ENCODE data around the gene KCNMA1. TPM values are rescaled to one million over a fixed set of nuclear protein-coding genes. Genes with fewer than 3 reads are reported as not detected.

Gene KCNMA1
- total RNA-seq, 1 donor from 2014 or later = 6.7 TPM

DNA sequence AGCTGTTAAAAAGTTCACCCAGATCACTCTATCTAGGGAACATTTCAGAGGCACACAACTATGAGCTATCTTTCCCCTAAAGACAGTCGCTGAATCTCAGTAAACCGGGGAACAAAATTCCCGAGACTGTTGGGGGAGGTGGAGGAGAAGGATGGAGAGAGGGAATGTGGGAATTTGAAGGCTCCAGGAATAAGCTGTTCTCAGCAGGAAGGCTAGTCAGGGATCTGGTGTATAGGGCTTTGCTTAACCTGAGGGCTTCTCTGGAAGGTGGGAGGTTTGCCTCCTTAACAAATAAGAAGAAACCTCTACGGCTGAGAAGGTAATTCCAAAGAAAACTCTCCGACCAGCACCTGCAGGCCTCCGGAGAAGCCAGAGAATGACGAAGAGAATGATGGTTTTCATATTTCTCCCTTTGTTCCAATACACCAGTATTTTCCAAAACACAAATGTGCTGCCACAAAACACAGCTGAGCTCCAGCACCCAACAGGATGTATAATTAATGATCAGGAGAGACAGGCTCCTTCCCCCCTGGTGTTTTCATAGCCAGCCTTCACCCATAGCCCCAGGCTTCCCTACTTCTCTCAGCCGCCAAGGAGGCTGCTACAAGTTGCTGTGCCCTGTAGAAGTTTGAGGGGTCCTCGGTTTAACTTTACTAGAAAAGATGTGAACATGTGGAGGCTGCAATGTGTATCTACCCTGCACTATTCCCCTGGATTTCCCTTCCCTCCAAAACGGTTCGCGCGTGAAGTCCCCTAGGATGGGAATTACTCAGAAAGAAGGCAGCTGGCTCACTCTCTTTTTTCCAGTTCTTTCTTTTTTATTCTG is 2.0 kb downstream of the KCNMA1 start:
- no peak for DNase-seq (ENCODE audit: extremely low read depth, low read depth, low spot score)

DNA sequence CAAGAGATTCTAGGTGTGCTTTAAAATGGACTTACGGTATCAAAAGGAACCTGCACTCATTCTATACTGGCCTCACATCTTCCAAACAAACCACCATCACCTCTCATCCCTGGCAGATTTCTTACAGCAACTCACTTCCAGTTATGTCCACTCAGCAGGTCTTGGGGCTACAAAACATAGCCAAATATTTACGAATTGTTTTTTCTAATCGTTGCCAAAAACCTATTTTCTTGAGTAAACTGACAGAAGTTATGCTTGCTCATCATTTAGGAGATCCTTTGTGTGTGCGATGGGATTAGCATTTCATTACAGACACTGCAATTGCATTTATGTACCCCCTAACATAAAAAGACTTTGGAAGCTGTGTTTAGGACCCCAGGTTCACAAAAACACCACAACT is 2.7 kb downstream of the KCNMA1 start:
- no peak for DNase-seq (ENCODE audit: extremely low read depth, low read depth, low spot score)

DNA sequence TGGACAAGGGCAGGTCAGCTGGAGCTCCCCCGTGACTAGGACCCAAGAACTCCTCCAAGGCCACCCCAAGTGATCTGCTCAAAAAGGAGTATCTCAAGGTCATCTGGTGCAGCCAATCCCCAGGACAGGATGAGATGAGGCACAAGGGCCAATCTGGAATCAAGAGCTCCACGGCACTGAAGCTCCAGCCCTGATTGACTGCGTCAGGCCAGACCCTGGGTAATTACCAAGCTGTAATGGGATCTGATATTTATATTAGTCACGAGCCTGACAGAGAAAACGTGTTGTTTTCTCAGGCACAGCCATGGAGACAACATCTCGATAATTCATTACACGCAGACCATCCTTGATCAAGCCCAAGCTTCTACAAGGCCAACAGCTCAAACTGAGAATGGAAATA is 4.2 kb downstream of the KCNMA1 start:
- no peak for DNase-seq (ENCODE audit: extremely low read depth, low read depth, low spot score)

DNA sequence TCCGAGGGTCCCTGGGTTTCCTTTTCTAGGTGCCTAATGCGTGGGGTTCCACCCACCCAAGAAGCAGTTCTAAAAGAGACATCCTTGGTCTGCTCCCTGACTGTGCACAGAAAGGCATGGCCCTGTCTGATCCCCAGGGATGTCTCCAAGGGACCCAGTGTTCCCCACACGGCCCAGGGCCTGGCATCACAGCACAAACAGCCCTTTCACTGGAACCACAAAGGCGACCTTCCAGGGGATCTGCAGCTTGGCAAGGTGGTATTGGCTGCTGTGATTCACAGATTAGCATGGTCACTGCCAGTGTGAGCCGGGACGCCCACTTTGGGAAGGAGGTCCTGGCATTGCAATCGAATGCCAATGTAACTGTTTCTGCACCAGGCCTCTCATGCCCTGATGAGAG is 6.4 kb downstream of the KCNMA1 start:
- DNase-seq (ENCODE audit: extremely low read depth, low read depth, low spot score) = no peak

DNA sequence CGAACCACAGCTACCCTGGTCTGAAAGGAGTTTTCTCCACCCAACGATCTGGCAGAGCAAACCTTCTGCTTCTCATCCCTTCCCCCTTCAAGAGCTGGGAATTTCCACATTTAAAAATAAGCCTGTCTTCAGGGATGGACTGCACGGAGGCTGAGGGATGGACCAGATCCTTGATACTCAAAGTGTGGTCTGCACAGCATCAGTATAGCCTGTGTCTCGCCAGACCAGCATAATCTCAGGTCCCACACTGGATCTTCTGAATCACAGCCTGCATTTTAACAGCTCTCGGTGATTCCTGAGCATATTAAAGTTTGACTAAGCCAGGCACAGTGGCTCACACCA is 7.1 kb downstream of the KCNMA1 start:
- no peak for DNase-seq (ENCODE audit: extremely low read depth, low read depth, low spot score)

DNA sequence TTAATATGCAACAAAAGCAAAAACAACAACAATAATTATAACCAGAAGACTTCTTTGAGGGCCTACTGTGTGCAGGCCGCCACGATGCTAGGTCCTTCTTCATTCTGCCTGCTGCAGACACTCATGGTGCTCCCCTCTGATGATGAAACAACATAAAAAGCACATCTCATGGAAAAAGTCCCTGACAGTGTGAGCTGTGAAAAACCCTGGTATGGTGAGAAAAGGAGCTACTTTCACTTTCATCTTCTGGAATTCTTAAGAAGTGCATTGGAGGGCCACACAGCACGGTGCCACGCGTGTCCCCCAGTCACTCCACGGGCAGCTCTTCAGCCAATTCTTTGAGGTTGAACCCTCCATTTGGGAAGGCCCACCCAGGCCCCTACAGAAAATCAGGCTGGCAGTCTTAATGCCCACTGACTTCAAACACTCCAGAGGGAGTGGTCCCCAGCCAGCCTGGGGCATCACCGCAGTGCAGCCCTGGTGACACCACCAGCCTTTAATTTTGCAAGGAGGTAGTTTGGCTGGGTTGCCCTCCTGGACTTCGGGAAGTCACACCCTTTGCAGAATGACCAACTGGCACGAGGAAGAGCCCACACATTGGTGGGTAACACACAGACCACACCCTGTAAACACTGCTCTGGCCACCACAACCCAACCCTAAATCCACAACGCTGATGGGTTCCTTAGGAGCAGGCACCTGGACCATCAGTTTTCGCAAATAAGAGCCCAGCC is 7.7 kb downstream of the KCNMA1 start:
- no peak for DNase-seq (ENCODE audit: extremely low read depth, low read depth, low spot score)

DNA sequence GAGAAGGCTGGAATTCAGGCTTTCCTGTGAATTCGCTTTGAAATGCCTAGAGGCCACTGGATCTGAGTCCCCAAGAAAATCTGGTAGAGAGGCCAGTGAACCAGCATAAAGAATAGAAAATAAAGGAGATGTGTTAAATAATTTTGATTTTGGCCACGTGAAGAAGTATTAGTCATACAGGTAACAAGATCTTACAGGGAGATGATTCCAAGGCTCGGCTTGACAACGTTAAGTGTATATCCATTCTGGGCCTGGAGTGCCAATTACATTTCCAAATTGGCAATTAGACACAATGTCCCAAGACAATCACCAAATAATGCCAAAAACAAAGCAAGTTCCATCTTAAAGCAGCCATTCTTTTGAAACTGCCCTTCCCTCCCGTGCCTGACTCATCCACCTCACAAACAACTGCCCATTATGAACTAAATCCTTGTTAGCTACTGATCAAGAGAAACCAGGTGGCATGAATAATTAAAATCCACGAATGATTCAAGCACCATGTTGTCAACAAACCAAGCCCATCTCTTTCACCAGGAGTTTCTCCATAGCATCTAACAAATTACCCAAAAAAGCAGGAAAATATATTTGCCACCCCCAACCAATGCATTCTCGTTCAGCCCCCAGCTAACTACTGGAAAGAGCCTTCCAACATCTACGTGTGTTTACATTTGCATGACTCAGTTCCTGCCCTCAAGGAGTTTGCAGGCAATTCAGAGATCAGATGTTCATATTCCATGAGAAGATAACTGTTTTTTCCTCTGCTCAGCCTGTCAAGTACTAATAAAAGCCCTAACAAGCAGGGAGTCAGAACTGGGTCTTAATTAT is 8.5 kb downstream of the KCNMA1 start:
- DNase-seq (ENCODE audit: extremely low read depth, low read depth, low spot score) = no peak

DNA sequence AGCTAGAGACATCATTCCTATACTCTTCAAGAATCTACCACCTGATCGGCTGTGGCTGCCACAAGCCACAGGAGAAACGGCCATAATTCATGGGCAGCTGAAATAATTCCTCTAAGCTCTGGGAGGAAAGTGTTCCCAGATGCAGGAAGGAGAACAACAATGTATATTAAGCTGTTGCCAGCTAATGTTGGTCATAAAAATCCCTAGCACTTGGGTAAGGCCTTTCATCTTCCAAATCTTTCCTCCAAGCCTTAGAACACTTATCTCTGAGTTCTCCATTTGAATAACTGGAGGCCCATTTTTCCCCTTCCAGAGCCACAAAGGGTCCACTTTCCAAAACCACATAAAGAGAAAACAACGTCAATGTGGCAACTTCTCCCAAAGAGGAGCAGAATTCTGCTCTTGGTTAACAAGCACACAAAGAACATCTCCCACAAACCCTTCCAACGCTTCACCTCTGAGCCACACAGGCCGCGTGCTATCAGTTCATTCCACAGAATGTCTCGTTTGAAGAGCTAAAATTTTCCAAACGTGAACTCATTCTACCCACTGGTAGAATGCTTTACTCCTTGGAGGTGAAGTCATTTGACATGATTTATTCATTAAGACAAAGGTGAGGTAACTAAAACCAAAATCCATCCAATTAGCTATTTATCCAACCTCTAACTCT is 11.2 kb downstream of the KCNMA1 start:
- DNase-seq (ENCODE audit: extremely low read depth, low read depth, low spot score) = no peak

DNA sequence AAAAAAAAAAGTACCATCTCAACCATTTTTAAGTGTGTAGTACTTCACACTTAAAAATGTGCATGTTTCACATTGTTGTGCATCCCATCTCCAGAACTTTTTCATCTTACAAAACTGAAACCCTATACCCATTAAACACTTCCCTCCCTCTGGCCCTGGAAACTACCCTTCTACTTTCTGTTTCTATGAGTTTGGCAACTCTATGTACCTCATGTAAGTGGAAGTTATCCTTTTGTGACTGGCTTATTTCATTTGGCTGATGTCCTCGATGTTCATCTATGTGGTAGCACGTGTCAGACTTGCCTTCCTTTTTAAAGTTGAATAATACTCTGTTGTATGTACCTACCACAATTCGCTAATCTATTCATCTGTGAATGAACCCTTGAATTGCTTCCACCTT is 12.2 kb downstream of the KCNMA1 start:
- DNase-seq (ENCODE audit: extremely low read depth, low read depth, low spot score) = no peak

DNA sequence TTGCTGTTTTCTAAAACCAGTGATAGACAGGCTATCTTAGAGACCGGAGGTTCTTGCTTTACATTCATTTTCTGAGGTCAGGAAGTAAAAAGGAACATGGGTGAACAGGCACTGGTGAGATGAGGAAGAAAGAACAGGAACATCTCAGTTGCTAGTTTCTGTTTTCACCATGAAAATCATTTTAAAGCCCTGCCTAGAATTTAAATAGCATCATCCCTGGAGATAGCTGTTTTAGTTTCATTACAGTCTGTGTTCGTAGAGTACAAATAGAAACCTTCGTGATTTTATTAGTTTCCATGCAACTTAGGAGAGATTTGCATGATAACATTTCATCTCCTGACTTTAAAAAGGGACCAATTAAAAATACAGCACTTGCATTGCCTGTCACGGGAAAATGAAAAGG is 14.7 kb downstream of the KCNMA1 start:
- DNase-seq (ENCODE audit: extremely low read depth, low read depth, low spot score) = no peak

DNA sequence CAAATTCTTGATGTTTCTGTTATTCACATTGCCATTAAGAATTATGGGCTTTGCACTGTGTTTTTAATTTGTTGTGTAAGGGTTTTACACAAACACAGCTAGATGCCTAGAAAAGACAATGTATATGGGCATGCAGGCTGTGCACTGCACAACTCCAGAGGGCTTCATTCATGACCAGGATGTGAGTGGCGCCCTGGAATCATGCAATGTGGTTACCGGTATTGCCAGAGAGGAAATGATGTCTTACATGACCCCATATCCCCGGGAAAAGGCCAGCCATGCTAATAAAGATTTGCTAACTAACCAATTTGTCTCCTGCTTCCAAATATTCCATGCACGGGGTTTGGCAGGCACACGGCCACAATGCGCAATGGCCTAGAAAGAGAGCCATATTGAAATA is 16.9 kb downstream of the KCNMA1 start:
- no peak for DNase-seq (ENCODE audit: extremely low read depth, low read depth, low spot score)

DNA sequence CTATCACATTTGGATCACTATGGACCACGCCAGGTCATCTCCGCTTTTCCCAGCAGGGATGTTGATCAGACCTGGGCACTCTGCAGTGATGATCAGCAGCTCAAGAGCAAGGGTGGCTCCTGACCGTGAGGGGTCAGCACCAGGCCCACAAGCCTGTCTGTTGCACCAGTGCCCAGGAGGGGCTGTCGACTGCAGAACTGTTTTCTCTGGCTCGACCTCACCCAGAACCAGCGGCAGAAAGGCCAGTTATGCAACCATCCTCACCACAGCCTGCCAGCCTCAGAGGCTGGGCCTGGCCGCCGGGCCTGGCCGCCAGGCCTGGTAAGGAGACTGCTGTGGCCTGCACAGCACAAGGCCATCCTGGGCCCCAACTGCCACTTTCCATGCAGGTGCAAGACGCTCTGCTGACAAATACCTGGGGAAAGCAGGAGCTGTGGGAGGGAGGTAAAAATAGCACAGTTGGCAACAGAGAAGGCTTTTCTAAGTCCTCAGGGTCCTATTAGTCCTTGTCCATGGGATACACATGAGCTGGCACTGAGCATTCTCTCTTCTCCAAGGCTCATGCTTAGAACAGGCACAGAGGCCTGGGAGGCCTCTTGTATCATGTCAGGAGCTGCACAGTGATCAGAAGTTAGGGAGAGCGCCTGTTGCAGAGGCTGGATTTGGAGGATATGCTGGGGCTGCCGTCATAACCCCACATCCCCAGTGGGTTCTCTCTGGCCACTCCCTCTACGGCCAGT is 17.5 kb downstream of the KCNMA1 start:
- DNase-seq (ENCODE audit: extremely low read depth, low read depth, low spot score) = no peak

DNA sequence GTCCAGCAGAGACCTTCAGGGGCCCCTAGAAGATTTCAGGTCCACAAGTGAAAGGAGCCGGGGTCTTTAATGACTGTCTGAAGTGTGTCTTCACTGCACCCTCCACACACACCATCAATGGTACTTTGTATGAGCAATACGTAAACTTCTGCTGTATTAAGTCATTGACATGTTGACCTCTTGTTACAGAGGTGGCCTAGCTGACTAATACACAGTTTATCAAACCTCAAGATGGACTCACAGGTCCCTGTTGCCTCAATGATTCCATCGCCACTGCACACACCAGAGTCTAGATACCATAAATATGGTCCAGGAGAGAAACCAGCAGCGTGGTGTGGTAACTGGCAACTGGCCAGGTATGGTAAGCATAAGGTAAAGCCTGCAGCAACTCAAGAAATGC is 19.5 kb downstream of the KCNMA1 start:
- no peak for DNase-seq (ENCODE audit: extremely low read depth, low read depth, low spot score)

DNA sequence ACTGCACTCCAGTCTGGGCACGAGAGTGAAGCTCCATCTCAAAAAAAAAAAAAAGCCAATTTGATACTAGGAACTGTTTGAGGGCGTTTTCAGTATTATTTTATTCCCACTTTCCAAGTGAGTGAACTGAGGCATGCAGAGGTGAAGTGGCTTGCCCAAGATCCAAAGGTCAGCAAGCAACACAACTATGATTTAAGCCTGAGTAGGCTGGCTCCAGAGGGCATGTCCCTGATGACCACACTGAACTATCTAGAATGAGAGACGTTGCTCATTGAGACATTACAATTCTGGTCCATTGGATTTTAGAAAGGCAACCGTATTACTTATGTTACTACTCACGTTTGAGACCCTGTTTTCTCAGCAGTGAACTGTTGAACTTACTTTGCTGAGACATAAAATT is 20.8 kb downstream of the KCNMA1 start:
- no peak for DNase-seq (ENCODE audit: extremely low read depth, low read depth, low spot score)

DNA sequence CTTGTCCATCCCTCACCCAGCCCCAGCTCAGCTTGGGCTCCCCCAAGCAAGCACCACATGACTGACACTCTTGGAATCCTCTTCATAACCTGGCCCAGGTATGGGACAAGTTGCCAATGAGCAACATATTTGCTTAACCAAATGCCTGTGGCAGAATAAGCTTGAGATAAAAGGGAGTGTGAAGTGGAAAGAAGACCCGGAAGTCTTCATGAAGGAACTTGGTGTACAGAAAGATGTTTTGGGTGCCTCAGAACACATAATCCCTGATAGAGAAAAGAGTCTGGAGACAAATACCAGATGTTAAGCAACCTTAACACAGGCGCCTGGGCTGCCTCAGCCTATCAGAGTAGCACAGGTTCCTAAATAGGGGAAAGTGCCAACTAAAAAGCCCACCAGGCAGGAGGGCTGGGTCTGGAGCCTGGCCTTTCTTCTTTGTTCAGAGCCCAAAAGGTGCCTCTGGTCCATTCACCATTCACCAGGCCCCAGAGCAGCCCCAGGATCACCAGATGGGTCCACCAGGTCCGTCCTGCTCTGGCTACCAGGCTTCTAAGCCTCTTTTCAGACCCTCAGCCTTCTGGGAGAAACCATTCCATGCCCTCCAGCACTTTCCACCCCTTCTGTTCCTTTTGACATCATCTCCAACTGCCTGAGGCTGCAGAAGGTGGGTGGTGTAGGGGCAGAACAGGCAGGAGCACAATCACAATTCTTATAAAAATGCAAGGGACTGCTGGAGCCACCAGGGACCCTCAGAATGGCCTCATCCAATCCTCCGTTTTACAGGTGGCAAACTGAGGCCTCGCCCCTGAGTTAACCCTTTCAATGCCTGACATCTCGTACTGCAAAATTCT is 22.6 kb downstream of the KCNMA1 start:
- no peak for DNase-seq (ENCODE audit: extremely low read depth, low read depth, low spot score)

DNA sequence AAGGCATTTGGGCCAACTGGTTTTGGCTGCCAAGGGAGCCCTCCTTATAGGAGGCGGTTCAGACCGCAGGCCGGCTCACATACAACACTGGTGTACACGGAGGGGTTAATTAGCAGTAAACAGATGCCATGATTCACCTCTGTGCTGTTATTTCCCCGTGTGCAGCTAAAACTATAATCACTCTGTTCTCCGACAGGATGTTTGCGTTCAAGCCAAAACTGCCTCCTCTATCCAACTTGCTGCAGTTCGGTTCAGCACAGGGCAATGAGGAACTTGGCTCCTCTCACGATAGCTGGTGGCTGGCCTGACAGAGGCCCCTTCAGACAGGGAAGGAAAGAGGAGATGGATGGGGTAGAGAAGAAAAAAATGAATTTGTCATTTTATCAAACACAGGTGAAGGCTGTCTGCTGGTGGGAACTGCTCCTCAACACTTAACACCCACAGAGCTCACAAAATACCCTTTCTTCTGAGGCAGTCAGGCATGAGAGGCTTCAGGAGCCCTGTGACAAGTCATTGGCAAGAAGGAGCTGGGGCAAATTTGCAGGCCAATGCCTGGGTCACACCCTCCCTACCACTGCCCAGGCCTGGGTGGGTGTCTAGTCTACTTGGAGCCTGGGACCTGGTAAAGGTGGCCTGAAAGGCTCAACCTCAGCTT is 24.0 kb downstream of the KCNMA1 start:
- DNase-seq (ENCODE audit: extremely low read depth, low read depth, low spot score) = no peak

DNA sequence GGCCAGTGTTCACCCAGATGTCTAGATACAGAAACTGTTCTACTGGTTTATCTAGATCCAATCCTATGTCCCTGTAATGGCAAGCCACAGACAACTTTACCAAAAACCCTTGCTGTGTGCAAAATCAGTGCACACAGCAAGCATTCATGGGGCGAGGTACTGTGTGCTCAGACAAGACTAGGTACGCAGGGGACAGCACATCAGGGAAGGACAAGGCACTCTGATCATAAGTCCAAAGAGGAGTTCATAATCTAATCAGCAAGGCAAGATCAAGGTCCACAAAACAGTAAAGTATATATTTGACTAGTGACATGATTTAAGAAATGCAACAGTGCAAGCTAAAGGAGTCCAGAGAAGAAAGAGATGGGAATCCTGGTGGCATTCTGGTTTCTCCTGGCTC is 25.9 kb downstream of the KCNMA1 start:
- DNase-seq (ENCODE audit: extremely low read depth, low read depth, low spot score) = no peak

DNA sequence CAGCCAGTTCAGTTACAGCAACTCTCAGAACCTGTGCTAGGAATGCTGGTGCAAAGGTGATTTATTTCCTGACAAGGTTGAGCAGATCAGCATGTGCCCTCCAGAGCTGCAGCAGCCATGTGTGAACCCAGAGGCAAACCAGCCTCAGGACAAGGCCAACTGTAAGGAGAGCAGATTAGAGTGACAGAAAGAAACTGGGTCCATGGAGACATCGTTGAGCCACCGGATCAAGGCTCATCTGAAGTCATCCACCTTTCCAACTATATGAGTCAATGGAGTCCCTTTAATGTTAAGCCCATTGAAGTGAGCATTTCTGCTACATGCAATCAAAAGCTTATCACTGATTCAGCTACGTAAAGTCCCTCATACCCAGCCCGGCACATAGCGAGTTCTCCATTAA is 26.4 kb downstream of the KCNMA1 start:
- DNase-seq (ENCODE audit: extremely low read depth, low read depth, low spot score) = no peak

DNA sequence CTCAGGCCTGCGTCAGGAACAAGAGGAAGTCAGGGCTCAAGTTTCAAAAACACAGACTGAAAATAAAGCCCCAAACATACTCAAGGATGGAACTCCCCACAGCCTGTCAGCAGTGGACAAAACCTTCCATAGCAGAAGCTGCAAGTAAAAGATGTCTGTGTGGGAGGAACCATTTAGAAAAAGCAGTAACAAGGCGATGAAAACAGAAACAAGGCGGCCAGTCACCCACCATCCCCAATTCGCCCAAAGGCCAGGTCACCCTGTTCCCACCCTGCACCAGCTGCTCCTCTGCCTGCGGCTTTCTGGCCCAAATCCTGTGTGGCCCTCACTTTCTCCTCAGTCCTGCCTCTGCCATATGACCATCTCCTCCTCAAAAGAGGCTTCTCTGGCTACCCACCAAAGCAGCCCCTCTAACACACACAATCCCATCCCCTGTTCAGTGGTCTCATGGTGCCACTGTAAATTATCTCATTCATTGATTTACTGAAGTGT is 27.8 kb downstream of the KCNMA1 start:
- DNase-seq (ENCODE audit: extremely low read depth, low read depth, low spot score) = no peak

Data from glomerular endothelial cell (primary cell).